GM04503 (cell line): ENCODE data around the gene MELTF.

Experiments
- DNase-seq: peaks from one replicate; pipeline ENCODE4 v3.0.0-alpha.2; 2012; ENCODE audit warnings: low read depth

MELTF gene

DNA sequence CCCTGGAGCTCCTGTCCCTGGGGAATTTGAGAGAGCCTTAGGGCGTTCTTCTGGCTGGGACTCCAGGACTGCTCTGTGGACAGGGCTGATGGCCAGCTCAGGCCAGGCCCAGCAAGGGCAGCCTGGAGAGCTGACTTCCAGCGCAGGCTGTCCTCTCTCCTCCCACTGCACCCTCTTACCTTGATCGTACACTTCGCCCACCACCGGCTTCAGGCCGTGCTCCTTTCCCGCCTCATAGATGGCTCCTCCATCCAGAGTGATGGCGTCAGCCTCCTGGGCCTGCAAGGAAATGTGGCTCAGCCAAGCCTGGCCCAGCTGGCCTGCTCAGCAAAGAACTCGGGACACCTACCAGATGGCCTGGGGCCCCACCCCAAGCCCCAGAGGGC is 3.1 kb downstream of the MELTF start:
- DNase-seq: no peak

DNA sequence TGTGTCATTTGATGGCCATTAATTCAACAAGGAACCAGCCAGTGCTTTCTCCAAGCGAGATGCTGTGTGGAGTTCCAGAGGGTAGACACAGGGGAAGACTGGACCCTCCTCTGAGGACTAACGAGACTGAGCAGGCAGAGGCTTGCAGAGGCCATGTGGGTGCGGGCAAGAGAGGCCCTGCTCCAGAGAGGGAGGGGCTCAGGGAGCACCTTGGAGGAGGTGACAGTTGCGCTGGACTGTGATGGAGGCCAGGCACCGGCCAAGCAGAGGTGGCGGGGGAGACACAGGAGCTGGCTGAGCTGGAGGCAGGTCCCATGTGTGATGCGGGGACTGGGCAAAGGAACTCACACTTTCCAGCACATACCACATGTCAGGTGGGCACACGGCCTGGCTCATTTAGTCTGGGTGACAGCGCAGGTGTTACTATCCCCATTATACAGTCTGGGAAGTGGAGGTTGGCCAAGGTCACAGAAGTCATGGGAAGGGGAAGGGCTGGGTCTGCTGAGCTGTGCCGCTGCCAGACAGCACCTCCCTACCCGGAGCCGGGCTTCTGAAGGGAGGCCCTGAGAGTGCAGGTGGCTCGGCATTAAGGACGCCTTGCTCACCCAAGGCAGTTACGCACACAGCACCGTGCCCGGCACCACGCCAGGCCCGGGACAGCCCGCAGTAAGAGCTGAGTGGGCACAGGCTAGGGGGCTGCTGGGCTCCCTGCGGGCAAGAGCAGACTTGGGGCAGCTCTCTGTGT is 3.7 kb downstream of the MELTF start:
- DNase-seq: no peak

DNA sequence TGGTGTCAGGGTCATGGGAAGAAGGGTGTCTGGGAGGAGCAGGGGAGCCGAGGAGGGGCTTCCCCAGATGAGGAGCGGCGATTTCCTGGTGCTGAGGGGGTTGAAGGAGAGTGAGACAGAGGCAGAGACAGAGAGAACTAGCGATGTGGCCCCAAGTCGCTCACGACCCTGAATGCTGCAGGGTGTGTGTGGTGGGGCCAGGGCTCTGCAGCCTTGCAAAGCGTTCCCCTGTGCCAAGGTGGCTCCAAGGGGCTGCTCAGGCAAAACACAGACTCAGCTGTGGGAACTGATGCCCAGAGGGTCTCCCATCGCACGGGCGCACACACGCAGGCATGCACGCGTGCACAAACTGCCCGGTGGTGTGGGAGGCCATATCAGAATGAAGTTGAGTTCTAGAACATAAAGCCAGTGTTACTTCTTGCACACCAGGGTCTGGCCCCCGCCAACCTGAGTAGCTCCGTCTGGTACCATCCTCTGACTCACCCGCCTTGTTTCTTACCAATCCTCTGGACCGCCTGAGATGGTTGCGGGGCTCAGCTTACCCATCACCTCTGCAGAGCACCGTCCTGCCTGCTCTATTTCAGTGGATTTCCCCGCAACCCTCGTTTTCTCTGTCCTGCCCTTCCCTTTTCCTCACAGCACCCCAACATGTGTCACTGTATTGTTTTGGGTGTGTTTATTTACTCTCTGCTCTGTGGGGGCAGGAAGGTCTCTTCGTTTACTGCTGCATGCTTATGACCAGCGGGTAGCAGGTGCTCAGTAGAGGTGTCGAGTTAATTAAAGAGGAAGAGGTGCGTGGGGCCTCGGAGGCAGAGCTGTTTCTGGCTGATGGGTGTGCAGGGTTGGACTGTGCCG is 4.5 kb downstream of the MELTF start:
- no peak for DNase-seq

DNA sequence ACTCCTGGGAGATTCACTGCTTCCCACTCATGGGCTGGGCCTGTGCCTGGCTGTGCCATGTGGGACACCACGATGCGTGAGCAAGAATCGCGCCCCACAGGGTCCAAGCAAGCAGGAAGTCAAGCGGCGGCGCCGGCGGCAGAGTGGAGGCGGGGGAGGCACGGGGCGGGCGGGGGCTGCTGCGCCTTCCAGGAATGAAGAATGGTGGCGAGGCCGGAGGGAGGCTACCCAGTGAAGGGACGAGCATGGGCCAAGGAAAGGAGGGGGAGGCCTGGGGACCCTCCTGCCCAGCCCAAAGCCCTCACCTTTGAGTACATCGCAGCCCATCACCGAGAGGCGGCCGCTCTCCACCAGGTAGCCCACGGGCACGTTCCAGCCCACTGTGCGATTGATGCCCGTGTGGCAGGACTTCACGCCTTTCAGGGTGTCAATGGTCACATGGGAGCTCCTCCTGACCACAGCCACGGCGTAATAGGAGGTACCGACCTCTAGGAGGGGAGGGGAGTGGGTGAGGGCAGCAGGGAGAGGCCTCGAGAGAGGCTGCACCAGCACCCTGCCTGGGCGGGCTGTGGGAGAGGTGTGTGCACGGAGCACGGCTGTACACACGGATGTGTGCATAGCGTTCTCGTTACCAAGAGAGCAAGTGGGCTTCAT is 5.5 kb downstream of the MELTF start:
- no peak for DNase-seq

DNA sequence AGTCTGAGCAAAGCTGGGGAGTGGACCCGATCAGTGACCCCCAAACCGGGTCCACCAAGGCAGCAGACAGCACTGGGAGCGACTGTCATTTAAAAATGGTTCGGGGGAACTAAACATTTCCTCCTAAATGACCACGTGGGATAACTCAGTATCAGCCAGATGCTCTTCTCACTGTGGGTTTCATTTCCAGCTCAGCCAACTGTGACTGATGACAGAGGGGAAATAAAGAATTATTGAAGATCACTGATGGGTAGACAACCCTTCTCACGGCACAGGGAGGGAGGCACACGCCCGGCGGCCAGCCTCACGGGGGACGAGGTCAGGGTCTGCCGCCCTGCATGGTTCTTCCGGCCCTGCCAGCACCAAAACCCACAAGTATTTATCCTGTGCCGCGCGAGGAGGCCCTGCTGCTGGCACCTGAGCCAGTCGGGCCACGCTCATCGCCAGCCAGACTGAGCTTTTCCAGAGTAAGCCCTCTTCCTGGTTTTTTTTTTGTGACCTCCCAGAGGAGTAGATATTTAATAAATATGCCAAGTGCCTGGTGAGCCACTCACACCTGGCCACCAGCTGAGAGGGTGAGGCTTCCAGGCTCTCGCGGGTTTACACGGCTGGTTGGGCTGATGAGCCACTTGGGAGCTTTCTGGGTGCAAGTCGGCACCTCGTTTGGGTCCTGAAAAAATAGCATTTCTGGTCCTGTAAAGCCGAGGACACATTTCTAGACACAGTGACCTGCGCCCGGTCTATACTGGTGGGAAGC is 6.2 kb downstream of the MELTF start:
- no peak for DNase-seq

DNA sequence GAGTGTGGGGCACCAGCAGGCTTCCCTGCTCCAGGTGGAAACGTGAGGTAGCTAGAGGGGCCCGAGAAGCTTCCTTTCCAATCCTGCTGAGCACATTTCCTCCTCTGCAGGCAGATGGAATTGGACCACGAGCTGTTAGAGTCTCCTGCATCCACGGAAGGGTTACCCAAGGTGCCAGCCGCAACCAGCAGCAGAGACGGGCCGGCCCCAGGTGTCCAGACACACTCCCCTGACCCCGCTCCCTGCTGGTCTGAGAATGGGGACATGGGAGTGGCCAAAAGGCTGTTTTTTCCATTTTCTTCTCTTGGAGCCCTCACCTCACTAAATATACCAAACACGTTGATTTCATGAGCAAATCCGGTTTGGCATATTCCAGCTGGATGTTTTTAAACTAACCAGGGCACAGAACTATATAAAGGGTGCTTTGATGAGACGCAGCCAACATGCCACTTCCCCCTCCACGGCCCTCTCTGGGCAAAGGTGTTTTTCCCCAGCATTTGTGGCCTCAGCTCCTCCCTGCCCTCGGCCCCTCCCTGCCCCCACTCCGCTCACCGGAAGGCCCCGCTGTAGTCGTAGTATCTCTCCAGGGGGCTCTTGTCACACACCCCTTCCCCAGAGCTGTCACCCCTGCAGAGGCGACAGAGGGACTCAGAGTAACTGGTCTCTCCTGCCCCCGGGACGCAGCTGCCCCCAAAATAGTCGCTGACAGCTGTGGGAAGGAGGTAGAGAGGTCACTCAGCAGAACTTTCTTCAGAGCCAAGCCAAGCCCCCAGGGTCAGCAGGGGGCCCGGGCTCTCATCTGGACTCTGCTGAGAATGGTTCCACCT is 7.0 kb downstream of the MELTF start:
- DNase-seq: no peak

DNA sequence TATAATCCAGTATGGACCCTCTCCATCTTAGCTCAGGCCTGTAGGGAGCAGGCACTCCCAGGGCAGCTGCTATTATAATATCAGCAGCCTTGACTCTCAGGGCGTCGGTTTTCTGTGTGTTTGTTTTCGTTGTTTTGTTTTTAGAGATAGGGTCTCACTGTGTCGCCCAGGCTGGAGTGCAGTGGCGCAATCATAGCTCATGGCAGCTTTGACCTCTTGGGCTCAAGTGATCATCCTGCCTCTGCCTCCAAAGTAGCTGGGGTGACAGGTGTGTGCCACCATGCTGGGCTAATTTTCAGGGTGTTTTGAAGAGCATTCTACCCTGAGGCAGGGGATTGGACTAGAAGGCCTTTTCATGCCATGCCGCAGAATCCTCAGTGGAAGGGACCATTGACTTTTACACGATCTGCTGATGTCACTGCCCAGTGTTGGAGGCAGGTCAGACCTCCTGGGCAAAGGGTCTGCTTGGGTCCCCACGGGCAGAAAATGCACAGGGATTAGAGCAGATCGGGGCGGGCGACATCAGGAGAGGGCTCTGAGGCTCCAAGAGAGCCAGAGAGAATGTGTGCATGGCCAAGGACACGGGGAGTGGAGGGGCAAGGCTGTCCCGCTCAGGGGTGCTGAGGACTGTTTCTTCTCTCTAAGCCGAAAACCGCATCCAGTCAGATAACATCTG is 7.8 kb downstream of the MELTF start:
- DNase-seq: no peak

DNA sequence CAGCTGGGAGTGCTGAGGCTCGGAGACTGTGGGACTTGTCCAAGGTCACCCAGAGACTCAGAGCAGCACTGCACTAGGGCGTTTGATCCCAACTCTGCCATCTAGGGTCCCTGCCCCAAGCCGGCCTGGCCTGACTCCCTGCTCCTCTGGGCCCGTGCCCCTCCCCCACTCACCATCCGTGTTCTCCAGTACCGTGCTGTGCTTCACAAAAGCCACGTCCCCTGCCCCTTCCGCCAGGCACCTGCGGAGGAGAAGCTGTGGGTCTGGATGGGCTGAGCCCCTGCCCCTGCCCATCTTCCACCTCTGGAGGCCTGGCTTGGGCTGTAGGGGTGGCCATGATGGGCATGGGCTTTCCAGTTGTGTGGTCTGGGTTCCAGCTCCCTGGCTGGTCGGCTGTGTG is 8.4 kb downstream of the MELTF start:
- no peak for DNase-seq

DNA sequence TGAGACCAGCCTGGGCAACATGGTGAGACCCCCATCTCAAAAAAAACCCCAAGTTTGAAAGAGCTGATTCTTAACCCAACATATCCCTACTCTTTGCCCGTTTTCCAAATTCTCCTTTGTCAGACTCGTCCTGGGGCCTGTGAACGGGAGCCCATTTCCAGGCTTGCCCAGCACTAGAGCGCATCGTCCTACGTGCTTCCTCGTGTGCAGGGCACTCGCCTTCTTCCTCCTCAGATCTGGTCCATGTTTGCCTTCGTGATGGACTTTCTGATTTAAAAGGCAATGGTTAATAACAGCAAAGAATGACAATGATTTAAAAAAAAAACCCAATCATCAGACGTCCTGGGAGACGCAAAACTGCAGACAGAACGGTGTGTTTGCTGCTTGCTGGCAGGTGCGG is 10.1 kb downstream of the MELTF start:
- DNase-seq: no peak

DNA sequence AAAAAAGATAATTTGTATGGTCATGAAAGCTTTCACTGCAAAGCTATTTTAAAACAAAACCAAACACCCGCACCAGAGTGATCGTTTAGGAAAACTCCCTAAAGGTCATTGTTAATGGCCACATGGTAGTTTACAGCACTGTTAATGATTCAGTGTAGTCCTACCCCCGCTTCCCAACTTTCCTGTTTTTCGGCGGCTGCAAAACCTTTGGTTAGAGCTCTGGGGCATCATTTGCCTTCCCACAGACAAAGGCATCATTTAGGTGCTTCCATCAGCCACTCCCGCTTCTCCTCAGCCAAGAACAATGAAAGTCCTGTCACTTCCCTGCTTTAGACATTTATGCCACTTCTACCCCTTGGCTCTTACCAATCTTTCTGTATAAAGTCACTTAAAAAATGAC is 10.6 kb downstream of the MELTF start:
- DNase-seq: no peak

DNA sequence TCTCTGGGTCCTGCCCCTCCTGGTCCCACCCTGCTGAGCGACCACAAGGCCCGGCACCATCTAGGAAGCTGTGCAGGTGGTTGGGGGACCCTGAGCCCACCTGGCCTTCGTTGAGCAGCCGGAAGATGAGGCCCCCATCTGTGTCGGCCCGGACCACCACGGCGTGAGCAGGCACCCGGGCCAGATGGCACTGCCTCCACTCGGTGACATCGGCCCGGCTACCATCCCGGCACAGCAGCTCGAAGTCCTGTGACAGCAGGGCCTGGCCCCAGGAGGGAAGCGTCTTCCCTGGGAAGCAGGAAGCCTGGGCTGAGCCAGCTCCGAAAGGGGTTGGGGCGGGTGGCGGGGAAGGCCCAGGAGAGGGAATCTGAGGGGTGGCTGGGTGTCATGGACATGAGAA is 12.6 kb downstream of the MELTF start:
- DNase-seq: no peak

DNA sequence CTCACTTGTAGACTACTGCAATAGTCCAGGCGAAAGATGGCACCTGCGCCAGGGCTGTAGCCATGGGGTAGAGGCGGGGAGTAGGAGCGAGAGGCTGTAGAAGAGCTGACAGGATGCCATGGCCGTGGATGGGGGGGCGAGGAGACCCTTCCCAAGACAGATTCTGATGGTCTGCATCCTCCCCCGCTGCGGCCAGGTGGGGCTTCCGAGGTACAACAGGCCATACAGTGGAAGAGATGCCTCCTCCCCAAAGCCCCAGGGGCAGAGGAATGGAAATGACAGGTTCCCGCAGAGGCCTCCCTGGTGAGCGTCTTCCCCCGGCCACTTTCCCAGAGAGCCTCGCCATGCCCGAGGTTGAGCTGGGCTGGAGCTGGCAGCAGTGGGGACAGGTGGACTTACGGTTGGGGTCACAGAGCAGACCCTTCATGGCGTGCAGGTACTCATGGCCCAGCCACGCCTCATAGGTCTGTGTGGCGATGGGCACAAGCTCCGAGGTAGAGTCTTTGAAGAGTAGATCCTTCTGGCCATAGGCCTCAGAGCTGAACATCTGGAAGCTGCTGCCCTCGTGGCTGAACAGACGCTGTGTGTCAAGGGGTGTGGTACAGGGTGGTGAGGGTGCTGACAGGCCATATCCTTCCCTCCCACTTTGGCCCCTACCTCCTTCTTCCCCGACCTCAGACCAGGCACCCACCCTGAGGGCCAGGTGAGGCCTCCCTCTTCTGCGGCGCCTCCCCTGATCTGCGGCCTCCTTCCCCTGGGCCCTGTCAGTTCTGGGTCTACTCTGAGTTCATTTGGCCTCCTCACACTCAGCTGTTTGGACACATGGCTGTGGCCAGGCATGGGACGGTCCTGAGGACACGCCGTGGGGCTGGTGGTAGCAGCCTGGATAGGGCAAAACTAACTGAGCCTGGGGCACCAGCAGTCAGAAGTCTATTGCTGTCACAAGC is 13.6 kb downstream of the MELTF start:
- DNase-seq: no peak

DNA sequence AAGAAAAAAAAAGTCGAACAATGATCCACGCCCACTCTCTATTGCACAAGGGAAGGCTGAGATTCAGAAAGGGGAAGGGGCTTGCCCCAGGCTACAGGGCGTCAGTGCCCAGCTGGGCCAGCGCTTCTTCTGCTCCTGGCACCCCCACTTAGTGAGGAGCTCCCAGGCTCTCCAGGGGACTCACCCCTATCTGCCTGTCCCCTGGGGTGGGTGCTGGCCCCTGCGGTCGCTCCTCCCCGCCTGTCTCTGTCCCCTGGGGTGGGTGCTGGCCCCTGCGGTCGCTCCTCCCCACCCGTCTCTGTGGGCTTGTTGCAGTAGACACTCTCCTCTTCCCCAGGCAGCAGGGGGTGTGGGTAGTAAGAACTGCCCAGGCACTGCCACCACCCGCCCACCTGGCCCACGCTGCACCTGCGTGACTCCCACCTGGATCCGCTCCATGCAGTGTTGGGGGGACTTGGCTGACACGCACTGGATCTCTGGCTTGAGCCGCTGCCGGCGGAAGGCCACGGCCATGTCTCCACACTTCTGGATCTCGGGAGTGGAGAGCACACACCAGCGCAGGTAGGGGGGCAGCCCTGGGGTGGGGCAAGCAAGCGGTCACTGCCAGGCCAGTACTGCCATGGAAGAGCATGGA is 14.6 kb downstream of the MELTF start:
- no peak for DNase-seq

DNA sequence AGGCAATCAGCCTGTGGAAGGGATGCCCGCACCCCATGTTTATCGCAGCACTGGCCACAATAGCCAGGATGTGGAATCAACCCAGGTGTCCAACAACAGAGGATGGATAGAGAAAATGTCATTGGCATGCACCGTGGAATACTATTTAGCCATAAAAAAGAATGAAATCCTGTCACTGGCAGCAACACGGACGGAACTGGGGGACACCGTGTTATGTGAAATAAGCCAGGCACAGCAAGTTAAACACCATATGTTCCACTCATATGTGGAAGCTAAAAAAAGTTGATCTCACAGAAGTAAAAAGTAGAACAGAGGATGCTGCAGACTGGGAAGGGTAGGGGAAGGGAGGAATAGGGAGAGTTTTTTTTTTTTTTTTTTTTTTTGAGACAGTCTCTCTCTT is 15.6 kb downstream of the MELTF start:
- DNase-seq: no peak

DNA sequence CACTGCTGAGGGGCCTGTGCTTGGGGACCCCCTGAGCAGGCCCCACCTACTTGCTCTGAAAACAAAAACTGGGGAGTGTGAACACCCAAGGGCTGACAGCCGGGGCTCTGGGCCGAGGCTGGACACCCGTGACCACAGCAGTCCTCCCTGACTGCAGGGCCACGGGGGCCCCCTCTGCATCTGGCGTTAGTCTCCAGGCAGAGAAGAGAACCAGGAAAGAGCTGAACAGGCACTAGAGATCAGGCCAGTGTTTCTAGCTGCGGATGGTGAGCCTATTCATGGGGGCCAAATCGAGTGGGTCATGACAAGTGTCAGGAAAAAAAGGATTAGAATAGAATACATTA is 17.1 kb downstream of the MELTF start:
- no peak for DNase-seq

DNA sequence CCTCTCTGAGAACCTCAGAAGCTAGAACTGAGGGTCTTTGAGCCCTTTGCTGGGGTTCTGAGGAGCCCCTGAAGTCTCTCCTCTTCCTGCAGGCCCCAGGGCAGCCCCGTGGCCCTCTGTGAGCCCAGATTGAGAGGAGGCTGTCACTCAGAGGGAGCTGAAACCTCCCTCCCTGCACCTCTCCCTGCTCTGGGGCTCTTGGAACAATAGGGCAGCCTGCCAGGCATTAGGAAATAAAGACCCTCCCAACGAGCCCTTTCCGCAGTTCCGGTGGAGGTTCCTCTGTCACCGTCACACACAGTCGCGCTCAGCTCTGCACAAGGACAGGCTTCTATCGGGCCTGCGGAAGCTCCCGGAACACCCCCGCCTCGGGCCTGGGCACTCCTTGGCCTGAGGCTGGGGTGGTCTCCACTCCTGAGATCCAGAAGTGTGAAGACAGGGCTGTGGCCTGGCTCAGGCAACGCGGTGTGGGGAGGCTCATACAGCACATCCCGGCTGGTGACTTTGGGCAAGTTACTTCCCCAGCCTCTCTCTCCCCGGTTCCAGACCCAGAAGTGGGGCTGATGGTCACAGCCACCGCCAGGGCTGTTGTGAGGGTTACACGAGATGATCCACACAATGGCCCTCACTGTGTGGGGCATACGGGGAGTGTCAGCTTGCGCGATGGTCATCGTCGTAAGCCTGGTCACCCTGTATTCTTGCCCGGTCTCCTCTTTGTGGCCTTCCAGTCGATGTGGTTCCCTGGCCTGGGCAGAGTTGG is 17.7 kb downstream of the MELTF start:
- DNase-seq: no peak

DNA sequence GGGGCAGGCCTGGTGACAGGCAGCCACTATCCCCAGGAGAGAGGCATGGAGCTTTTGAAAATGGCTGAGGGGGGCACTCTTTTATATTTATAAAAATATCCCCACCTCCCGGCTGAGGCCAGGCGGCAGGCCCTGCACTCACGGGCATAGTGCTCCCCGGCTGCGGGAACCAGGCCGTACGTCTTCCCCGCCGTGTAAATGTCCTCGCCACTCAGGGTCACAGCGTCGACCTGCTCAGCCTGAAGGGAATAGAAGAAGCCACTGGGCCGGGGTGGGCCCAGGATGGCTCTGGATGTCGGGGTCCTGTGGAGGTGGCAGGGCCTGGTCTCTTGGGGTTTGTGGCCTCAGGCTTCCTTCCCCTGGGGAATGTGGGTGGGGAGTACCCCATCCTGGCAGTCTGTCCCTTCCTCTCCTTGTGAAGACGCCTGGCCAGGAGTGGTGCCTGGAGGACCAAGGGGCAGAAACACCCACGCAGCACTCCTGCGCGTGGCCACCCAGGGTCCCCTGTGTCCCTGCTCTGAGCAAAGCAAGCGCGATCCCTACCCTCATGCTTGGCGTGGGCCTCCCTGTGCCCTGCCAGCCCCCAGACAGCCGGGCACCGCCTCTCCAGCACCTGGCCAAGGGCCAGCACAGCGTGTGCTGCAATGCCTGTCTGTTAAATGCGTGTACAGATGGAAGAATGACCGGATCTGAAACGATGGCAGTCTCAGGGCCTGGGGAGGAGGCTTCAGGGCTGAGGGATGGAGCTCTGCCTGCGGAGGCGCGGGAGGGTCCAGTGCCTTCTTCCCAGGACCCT is 18.9 kb downstream of the MELTF start:
- DNase-seq: no peak

DNA sequence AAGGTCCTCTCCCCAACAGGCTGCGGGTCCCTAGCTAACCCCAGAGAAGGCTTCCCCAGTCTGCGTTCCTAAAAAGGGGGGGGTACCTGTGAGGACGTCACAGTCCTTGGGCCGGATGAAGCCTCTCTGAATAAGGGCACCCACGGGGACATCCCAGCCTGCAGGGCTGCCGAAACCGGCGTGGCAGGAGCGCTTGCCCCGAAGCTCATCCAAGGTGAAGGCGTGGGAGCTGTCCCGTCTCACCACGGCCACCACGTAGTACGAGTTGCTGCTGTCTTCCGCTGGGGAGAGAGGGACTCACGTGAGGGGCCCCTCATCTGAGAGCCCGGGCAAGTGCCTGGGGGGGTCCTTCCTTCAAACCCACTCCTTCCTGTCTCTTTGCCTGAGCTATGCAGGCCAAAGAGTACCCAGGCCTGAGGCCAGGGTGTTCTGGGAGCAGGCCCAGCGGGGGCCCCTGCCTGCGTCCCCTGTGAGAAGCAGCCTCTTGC is 20.0 kb downstream of the MELTF start:
- no peak for DNase-seq
